GM18498 (cell line): ENCODE results near the gene DTX3L.
A peak's percentile ranks its signal among the peaks of the same experiment; 100 is the strongest.
"Not testable (repeated sequence)": the region's sequence is repeated elsewhere in the genome, so short reads cannot be mapped to it uniquely, and the experiment has no call there.

Source experiments
- ATAC-seq: cut with Tn5 transposase; IDR thresholded peaks from one replicate; pipeline ENCODE4 v1.9.1; 2021; ENCODE audit warnings: mild to moderate bottlenecking, moderate library complexity; ENCODE audit not compliant: unreplicated experiment

DTX3L gene

GRCh38 chr3:122560680-122561079 lies 3.5 kb upstream of the DTX3L start:
- ATAC-seq = peak; percentile 40

DNA sequence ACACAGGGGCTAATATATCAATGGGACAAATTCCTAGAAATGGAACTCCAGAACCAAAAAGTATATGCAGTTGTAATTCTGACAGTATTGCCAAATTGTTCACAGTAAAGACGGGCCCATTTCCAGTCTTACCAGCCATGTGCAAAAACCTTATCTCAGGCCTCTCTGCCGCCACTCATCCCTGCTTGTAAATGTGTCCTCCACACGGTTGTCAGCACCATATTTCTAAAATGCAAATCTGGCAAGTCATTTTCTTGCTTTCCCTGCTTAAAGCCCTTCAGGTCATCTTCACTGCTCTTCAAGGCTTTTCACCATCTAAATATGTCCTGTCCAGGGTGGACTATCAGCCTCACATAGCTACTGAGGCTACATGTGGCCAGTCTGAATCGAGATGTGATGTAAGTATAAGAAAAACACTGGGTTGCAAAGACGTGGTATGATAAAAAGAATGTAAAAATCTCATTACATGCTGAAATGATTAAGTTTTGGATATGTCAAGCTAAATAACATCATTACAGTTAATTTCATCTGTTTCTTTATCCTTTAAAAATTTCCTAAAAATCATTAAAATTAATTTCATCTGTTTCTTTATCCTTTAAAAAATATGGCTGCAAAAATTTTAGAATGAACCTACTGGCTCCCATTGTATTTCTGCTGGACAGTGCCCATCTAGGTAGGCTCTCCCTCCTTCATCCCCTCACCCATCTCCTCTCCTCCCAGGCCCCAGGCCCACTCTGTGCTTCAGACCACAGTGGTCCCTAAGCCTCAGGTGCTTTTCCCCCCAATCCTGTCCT lies 1.0 kb upstream of the DTX3L start:
- no peak for ATAC-seq

DNA sequence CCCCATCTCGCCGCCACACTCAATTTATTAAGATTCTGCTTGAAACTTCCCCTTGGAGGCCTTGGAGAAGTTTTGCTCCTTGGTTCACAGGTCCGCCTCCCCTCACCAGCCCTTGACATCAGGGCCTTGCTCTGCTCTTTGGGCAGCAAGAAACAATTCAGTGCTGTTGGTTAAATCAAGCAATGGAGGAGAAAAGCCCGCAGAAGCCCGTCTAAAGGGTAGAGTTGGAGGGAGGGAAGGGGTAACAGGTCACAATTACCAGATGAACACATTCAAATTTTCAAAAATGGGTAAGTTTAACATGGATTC lies 467 bp upstream of the DTX3L start:
- no peak for ATAC-seq

DNA sequence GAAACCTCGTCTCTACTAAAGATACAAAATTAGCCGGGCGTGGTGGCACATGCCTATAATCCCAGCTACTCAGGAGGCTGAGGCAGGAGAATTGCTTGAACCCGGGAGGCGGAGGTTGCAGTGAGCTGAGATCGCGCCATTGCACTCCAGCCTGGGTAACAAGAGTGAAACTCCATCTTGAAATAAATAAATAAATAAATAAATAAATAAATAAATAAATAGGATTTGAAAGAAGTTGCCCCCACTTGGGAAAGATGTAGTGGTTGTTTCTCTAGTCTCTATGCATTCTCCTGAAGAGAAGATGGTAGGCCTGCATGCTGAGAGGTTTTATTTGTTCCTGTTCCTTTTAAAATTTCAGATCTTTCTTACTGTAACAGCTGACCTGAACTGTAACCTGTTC lies 4.0 kb downstream of the DTX3L start:
- ATAC-seq = not testable (repeated sequence)

GRCh38 chr3:122568755-122569154 lies 4.6 kb downstream of the DTX3L start:
- ATAC-seq = no peak

- peak; percentile 24 for ATAC-seq
These were observed 8.8 kb downstream of the DTX3L start for GRCh38 chr3:122572940-122573412.

GRCh38 chr3:122576174-122576940 lies 12.2 kb downstream of the DTX3L start:
- ATAC-seq = peak; percentile 82

DNA sequence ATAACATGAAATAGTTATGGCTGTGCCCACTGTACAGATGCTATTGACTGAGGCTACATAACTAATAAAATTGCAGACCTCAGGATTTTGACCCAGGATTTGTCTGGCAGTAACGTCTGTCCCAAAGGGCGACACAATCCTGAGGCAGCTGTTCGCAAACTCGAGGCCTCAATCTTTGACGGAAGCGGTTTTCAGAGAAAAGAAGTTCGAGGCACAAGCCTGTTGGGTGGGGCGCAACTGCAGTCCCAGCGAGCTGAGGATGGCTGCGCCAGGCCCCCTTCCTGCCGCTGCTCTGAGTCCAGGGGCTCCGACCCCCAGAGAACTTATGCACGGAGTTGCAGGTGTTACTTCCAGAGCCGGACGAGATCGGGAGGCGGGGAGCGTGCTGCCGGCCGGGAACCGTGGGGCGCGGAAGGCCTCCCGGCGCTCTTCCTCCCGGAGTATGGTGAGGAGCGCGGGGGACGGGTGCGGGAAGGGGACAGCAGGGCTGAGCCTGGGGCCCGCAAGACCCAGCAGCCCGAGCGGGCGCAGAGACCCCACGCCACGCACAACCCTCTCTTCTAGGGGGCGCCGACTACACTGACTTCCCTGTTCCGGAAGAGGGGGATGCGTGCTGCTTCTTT lies 13.4 kb downstream of the DTX3L start, which contains the start of gene PARP15:
TSS of gene PARP15 (plus strand) at position 242 of the 623 bp plus-strand sequence. CDS start at position 260, 18 bp downstream.
- ATAC-seq = no peak

DNA sequence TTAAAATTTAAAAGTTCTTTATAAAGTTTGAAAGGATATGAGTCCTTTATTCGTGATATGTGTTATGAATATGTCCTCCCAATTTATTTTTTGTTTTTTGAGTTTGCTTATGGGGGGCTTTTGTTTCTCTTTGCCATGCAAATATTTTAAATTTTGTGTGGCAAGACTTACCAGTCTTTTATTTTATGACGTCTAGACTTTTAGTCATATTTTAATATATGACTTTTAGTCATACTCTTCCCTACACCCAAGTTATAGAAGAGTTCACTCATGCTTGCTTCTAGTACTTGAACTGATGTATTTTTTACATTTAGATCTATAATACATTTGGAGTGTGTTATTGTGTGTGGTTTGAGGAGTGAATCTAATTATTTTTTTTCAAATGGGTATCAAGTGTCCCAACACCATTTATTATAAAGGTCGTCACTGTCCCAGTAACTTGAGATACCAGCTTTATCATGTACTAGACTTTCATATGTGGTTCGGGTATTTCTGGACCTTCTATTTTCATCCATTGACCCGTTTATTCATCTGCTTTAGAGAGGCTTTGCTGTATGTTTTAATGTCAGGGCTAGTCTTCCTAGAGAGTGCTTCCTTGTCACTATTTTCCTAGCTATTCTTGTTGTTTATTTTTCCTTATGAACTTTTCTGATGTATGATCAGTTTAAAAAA lies 14.1 kb downstream of the DTX3L start:
- ATAC-seq = no peak

GRCh38 chr3:122580470-122580869 lies 16.3 kb downstream of the DTX3L start:
- no peak for ATAC-seq

GRCh38 chr3:122581622-122582021 lies 17.5 kb downstream of the DTX3L start:
- ATAC-seq = no peak

DNA sequence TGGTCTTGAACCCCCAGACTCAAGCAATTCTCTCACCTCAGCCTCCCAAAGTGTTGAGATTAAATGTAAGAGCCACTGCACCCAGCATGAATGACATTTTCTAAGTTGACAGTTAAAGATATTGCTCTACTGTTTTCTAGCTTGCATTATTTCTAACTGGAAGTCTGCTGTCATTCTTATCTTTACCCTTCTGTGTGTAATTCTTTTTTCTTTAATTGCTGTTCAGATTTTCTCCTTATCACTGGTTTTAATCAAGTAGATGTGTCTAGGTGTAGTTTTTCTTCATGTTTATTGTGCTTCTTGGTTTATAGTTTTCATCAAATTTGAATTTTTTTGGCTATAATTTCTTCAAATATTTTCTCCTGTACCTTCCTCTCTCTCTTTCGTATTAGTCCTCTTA lies 18.3 kb downstream of the DTX3L start:
- no peak for ATAC-seq

- ATAC-seq = no peak
These were observed 22.0 kb downstream of the DTX3L start for GRCh38 chr3:122586098-122586497.

GRCh38 chr3:122586773-122587485 lies 22.8 kb downstream of the DTX3L start:
- no peak for ATAC-seq

- ATAC-seq = no peak
These were observed 23.4 kb downstream of the DTX3L start for GRCh38 chr3:122587572-122587971.

DNA sequence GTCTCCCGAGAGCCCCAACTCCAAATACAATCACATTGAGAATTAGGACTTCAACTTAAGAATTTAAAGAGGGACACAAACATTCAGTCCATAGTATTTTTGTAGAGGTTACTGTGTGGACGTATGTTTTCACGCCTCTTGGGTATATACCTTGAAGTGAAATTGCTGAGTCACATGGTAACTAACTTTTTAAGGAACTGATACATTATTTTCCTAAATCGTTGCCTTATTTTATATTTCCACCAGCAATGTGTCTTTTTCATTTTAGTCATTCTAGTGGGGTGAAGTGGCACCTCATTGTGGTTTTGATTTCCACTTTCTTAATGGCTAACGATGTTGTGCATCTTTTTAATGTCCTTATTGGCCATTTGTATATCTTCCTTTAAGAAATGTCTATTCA lies 25.2 kb downstream of the DTX3L start:
- ATAC-seq = peak; percentile 69

DNA sequence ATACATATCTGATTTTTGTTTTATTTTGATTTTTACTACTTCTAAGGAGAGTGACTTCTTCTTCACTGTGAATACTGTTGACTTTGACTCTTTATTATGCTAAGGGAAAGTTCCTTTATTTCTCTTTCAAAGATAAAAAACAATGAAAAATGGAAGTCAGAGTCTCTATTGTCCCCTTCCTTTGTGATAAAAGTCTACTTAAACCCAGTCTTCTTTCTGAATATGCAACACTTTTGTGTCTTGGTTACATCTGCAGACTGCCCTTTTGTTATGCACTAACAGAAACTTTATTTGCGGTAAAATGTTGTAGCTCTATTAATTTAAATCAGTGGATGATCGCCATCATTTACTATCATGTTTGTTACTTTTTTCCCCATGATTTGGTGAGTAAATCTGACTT lies 26.5 kb downstream of the DTX3L start:
- no peak for ATAC-seq

- no peak for ATAC-seq
These were observed 29.9 kb downstream of the DTX3L start for GRCh38 chr3:122594025-122594424.

- no peak for ATAC-seq
These were observed 34.0 kb downstream of the DTX3L start for GRCh38 chr3:122598151-122598550.

GRCh38 chr3:122598556-122598955 lies 34.4 kb downstream of the DTX3L start:
- no peak for ATAC-seq
